GM11168 (cell line): ENCODE data around the gene ANKRD66.
"Not testable (repeated sequence)": the region's sequence is repeated elsewhere in the genome, so short reads cannot be mapped to it uniquely, and the experiment has no call there.

ENCODE experiments used
- in situ Hi-C: fragments of 300-500 bp; cut with MboI; formaldehyde crosslinking; loops from one replicate; pipeline ENCODE4 v1.12.0; 2022; ENCODE audit warnings: low sequenced_read_pairs; ENCODE audit not compliant: unreplicated experiment

ANKRD66 gene

DNA sequence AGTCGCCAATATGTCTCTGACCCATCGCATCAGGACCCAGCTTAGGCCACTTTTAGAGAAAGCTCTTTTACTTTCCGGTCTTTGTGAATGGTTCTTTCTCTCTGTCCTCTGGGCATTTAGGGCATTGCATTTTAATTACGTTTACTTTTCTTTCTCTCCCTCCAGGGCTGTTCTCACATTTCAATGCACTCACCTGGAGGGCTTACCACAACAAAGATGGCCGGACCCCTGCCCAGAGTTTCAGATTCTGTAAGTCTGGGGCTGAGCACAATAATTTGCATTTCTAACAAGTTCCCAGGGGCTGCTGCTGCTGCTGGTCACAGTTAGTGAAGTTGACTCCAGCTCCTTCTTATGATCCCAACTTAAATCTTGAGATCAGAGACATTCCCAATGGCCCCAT, 3.0 kb downstream of the ANKRD66 start:
- in situ Hi-C loops, result no loop called here

DNA sequence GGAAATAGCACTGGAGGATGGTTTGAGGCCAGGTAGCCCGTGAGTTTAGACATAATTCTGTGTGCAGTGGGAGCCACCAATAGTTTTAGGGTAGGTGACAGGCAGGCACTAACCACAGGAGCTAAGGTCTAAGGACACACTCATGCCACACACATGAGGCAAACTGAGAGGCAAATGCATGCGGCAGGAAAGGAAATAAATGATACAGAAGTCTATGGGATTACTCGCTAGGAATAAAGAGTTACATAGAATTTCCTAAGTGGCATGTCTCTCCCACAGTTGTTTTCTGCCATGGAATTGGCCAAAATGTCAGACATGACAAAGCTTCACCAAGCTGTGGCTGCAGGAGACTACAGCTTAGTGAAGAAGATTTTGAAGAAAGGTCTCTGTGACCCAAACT, 4.9 kb downstream of the ANKRD66 start:
- in situ Hi-C loops, result no loop called here

DNA sequence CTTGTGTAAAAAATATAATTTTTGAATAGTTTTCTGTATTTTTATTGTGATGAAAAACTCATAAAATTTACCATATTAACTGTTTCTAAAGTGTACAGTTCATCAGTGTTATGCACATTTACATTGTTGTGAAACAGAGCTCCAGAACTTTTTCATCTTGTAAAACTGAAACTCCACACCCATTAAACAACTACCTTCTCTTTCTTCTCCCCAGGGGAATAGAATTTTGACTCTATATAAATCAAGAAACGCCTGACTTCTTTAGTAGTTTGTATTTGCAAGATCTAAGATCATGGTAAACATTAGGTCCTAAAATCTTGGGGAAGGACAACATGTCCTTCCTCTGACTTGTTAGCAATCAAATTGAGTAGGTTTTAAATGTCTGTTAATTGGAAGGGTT, 9.1 kb downstream of the ANKRD66 start:
- in situ Hi-C loops, result no loop called here

DNA sequence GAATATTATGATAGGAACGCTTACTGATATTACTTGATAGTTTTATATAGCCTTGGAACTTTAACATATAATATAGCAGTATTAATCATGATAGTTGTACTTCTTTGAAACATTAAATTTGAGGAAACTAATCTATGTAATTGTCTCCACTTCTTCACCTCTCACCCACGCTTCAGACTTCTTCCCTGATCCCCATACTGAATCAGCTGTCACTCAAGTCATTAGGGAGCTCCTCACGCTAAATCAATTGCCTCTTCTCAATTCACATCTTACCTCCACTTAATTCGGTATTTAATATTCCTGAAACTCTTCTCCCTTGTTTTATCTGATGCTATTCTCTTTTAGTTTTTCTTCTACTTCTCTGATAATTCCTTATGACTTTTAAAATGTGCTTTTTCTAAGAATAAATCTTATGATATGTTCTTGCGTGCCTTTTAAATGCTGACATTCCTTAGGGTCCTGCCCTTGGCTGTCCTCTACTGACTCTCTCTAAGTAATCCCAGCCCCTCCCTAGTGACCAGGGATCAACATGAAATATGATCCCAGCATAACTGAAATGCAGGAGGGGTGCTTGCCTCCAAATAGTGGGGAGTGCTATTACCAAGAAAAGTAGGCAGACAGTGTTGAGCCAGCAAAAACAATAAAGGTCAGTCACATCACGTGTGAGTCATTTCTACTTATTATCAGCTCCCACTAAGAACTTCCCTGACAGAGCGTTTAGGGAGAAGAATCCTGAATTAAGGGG, 9.9 kb downstream of the ANKRD66 start:
- in situ Hi-C loops, result no loop called here

DNA sequence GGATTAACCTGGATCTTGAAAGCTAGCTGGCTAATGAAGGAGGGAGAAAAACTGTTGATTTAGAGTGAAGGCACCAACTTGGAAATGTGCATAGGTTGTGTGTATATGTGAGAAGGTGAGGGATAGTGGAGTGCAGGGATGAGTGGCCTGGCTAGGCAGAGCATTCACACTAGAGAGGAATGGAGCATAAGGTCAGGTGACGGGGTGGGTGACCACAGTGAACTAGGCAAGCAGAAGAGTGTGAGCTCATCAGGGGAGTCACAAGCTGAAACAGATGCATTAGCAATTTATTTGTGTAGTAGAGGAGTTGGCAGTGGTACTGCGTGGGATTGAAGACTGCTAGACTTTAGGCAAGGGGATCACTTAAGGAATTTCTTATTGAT, 10.5 kb downstream of the ANKRD66 start:
- in situ Hi-C loops, result no loop called here

DNA sequence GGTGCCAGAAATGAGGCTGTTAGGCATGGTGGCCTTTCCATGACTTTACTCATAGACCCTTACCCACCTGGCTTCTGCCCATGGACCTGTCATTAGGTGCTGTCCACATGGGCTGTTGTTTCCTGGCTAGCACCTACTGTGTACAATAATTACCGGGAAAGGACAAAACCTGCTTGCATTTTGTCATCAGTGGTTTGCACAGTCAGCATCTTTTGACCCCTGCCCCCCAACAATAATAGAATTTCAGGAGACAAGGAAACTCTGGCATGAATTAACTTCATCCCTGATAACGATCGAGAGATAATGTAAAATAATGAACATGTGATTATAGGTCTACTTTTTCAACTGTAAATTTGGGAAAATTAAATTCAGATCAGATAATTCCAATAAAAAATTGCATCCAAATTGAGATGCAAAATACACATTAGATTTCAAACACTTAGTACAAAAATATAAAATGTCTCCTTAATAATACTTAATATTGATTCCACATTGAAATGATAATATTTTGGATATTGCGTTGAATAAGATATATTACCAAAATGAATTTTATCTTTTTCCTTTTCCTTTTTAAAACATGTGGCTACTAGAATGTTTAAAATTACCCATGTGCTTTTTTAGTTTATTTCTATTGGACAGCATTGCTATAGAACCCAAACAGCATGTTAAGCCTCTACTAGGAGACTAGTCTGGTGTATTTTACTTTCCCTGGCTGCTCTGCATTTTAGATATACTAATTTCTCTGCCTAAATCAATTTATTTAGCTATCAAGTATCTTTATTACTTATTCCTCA, 12.4 kb downstream of the ANKRD66 start:
- in situ Hi-C loops, result no loop called here

DNA sequence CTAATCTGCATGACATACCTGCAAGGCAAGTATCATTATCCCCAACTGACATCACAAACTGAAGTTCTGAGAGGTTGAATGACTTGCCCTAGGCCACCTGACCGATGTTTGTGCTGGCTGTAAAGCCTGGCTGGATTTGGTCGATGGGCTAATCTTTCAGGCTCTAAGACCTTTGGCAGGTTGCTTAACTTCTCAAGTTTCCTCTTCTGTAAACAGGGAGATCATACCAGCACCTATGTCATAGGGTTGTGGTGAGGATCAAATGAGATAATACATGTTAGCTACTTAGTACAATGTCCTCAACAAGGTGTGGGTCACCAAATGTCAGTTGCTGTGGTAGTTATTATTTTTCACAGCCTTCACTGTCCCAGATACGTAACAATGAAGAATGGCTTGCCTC, 14.2 kb downstream of the ANKRD66 start:
- in situ Hi-C loops, result no loop called here

DNA sequence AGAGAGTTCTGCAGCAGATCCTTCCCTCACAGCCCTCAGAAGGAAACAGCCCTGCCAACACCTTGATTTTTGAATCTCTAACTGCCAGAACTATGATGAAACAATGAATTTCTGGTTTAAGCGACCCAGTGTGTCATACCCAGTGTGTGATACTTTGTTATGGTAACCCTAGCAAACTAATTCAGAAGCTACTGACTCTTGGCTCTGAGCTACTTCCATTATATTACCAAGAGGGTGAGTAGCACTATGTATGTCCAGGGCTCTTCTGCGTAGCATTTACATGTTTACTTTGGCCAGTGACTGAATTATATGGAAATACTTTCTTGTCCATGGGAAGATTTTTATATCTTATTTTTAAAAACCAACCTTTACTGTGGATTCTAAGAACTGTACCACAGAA, 16.7 kb downstream of the ANKRD66 start:
- in situ Hi-C loops, result no loop called here

DNA sequence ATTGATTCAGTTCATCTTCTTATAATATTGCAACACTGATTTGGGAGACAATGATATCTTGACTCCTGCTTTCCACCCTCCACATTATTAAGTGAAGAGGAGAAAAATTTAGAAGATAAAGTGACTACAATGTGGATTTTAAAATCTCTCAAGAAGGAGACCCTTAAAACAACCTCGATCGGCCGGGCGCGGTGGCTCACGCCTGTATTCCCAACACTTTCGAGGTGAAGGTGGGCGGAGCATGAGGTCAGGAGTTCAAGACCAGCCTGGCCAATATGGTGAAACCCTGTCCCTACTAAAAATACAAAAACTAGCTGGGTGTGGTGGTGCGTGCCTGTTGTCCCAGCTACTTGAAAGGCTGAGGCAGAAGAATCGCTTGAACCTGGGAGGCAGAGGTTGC, 17.5 kb downstream of the ANKRD66 start:
- in situ Hi-C loops, result not testable (repeated sequence)

DNA sequence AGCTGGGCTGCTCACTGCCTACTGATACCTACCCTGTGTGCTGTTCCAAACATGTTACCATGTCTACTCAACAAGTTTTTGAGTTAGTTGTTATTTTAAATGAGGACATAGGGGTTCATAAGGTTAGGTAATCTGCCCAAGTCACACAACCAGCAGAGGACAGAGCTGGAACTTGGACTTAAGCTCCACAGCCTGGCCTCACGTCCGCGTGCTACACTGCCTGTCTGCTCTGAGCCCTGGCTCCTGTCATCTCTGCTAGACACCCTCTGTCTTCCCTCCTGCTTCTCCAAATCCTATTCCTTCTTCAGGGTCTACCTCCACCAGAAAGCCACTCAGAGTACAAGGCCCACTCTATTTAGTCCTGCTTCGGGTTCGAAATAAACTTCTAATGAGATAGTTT, 18.2 kb downstream of the ANKRD66 start:
- in situ Hi-C loops, result no loop called here

DNA sequence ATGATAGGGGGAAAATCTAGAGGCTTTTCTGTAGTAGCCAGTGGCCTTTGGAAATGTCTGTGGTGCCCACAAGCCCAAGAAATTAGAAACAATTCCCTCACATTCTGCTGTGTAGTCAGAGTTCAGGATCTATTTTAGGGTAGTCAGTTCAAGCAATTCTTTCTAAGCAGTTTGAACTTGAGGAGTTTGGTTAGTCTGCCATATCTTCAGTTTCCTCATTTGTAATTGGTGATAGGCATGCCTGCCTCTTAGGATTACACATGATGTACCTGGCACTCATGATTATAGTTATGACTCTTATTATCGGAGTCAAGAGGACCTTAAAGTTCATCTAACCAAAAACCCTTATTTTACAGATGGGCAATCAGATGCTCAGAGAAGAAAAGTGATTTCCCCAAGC, 25.3 kb downstream of the ANKRD66 start:
- in situ Hi-C loops, result no loop called here

DNA sequence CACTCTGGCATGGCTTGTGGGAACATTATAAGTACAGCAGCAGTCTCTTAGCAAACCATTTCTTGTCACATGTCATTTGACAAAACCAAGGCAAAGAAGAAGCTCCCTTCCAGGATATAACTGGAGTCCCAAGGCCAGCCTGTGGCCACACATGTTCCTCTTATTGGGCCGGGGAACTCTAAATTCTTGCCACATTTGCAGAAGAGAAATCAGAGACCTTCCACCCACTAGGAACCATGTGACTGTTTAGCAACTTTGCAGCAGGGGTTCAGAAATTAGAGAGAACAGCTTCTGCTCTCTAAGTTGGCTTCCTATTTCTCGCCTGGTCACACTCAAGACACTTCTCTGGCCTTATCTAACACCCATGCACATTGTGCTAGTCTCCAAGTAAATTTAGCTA, 26.0 kb downstream of the ANKRD66 start:
- in situ Hi-C loops, result no loop called here

DNA sequence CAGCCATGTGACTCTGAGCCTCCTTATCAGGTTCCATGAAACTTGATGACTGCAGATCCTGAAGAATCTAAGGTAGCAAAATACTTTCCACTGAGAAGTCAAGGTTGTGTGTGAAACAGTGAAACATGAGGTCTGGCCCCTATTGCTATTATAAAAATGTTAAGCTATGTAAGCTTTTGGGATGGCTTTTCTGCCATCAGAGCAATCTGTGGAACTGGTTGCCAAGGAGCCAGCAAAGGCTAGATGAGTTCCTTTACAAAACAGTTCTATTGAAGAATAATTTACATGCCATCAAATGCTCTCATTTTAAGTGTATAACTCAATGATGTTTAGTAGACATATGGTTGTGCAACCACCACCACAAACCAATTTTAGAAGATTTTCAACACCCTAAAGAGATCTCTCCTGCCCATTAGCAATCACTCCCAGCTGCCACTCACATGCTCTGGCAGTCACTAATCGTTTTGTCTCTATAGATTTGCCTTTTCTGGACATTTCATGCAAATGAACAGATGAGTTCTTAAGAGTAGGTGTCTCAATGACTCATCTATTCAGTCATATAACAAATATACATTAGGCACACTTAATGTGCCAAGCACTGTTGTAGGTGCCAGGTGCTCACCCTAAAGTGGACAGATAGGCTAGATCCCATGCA, 26.6 kb downstream of the ANKRD66 start:
- in situ Hi-C loops, result no loop called here

DNA sequence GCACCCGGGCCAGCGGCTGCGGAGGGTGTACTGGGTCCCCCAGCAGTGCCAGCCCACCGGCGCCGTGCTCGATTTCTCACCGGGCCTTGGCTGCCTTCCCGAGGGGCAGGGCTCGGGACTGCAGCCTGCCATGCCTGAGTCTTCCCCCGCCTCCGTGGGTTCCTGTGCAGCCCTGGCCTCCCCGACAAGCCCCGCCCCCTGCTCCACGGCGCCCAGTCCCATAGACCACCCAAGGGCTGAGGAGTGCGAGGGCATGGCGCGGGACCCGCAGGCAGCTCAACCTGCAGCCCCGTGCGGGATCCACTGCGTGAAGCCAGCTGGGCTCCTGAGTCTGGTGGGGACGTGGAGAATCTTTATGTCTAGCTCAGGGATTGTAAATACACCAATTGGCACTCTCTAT, 28.0 kb downstream of the ANKRD66 start:
- in situ Hi-C loops, result not testable (repeated sequence)

DNA sequence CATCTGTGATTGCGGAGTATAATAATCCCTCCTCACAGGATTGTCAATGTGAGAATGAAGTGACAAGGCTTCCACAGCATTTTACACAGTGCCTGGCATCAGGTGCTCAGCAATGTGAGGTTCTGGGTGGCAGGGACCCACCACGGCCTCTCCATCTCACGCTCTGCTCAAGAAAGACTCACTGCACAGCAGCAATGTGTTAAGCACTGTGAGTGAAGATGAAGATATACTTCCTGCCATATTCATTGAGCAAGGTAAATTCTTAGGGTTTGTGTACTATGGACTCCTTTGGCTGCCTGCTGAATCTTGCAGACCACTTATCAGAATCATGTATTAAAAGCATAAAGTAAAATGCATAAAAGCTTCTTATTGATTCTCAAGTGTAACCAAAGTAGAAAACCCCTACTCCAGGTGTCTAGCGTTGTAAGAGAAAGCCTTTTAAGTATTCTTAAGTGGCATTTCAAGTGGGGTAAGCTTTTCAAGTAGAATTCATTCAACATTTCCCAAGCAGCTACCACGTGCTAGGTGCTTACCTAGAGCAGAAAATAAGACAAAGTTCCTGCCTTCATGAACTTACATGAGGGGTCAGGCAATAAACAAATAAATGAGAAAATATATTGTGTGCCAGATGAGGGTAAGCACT, 29.5 kb downstream of the ANKRD66 start:
- in situ Hi-C loops, result no loop called here

DNA sequence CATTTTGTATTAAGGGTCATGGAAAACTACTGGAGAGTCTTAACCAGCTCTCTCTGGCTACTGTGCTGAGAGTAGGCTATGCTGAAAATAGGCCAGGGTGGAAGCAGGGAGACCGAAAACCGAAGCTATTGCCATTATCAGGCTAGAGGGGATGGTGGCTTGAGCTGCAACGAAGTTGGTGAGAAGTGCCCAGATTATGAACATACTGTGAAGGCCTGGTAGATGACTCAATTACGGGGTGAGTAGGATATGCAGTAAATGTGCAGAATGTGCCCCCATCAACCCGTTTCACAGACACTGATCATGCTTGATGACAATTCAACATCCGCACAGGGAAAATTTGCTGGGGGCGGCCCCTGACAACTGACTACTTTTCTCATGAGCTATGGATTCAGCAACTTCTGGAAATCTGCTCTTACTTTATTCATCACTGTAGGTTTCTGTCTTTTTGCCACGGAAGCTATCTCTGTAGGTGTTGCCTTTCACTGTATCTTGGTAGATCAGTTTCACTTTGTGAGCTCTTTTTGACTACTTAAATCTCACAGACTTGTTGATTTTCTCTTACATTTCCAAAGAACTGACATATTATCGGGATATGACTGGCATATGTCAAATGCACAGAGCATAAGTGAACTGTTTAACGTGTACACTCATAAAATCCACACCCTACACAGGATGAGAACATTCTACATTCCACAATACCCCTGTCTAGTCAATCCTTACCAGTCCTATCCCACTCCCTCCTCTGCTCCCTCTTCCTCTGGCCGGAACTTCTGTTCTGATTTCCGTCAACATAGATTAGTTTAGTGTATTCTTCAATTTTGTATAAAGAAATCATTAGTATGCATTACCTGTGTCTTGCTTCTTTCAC, 31.0 kb downstream of the ANKRD66 start:
- in situ Hi-C loops, result no loop called here

DNA sequence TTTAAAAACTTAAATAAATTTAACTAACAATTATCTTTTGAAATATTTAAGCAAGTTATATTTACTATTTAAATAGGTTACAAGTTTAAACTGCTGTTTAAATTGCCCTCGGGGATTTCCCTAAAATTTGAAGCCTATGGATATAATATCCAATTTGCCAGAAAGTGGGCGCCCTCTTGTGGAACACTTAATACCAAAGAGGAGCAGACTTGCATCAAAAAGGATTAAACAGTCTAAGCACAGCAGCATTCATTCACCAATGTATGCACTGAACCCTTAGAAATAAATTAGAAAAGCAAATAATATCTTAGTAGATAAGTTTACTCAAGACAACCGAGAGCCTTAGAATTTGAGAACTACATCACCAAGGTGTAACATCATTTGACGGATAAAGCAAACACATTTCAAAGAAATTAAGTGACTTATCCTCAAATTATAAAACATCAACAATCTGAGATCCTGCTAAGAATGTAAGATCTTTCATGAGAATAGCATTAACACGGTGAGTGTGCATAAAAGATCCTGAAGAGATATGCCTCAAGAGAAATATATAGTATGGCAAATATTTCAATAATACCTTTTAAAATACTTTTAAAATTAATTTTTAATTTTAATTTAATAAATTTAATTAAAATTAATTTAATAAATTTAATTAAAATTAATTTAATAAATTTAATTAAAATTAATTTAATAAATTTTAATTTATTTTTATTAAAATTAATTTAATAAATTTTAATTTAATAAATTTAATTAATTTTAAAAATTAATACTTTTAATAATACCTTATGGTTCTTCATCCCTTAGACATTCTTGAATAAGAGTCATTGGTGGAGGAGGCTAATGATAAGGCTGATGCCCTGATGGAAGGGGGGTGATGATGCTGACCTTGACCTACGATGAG, 35.0 kb downstream of the ANKRD66 start:
- in situ Hi-C loops, result no loop called here

DNA sequence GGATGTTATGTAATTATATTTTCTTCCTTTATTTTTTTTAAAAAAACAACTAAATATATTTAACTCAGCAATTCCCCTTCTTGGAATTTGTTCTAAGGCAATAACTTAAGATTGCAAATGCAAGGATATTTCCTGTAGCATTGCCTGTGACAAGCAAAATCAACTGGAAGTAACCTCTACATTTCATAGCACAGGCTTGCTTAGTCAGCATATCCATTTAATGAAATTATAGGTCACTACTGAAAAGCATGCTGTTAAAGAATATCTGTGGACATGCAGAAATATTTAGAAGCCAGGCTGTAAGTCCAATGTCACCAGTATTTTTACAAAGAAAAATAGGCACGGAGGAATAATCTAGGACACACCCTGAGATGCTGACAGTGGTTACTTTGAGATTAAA, 37.8 kb downstream of the ANKRD66 start:
- in situ Hi-C loops, result no loop called here
